ENCODE results near the gene ABCA3. TPM values are rescaled to one million over a fixed set of nuclear protein-coding genes. Genes with fewer than 3 reads are reported as not detected.

ABCA3 gene
- total and polyA plus RNA-seq, 2 of the 8 experiments (the other 6 are each of a cell fraction or from before 2014, with no cell fraction given): 5.7 to 7.9 TPM

DNA sequence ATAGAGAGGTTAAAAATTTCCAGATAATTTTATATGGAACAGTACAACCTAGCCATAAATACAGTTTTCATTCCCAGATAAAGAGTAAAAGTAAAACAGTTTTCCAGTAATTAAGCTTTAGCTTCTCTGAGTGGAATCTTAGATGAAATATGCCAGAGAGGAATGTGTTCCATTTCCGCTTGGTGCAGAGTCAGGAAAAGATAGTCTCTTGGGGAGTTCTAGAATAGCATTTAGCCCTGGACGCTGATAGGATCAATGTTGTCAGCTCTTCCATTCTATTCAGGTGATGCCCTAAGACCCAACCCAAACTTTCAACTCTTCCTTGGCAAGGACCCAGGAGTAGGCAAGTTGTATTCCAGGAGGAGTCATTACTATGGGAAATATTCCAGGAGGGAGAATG lies 30.9 kb upstream of the ABCA3 start (continued):
- TF ChIP-seq RXRA (IDR thresholded peaks at IDR 0.05; ENCODE audit: insufficient read depth, low read depth, low read length): no peak
- TF ChIP-seq SUZ12 (IDR thresholded peaks at IDR 0.05; ENCODE audit: low read length): no peak

Measured in H1 (cell line).